ENCODE results near the gene CDKN1B.
"Not testable (repeated sequence)": the region's sequence is repeated elsewhere in the genome, so short reads cannot be mapped to it uniquely, and the experiment has no call there.

CDKN1B gene

GRCh38 chr12:12725086-12725955 lies 8.2 kb downstream of the CDKN1B start:
- DNase-seq: peak; percentile 79 to 80

DNA sequence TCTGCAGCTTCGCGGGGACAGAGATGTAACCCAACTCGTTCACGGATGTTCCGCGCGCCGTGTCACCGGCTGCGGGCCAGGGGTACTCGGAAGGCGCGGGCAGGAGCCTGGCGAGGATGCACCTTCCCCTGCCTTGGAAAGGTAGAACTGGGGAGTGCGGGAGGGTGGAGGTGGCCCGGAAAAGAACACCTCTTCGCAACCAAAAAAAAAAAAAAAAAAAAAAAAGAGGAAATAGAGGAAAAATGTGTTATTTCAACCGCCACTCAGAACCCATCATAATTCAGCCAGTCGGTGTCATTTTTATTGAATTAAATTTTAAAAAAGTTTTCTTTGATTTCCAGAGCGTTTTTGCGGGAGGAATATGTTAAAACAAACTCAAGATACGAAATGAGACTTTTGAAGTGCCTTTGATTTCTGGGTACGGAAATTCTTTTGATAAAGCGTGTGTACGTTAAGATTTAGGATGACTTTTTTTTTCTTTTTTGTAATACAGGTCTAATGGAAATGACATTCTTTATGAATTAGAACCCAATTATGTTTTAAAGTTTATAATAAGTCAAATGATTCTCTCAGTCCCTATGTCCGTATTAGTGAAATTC lies 8.9 kb downstream of the CDKN1B start:
- DNase-seq: no peak

- DNase-seq: no peak
These were observed 9.5 kb downstream of the CDKN1B start for GRCh38 chr12:12726555-12727093.

GRCh38 chr12:12731178-12731577 lies 14.0 kb downstream of the CDKN1B start:
- no peak for DNase-seq

DNA sequence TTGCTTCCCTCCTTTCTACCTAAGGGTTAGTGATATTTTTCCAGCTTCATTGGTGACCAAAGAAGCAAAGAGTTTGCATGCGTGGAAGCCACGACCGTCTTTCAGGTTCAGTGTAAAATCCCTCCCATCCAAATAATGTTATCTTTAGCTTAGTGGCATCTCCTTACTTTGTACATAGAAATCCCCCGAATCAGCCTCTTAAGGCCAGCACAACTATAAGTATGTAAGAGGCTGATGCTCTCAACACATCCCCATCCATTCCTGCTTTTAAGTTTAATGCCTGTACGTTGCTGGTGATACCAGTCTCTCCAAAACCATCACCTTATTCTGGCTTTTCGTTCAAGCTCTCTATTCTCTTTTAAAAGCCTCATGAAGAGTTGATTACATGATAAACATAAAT lies 14.6 kb downstream of the CDKN1B start:
- no peak for DNase-seq

DNA sequence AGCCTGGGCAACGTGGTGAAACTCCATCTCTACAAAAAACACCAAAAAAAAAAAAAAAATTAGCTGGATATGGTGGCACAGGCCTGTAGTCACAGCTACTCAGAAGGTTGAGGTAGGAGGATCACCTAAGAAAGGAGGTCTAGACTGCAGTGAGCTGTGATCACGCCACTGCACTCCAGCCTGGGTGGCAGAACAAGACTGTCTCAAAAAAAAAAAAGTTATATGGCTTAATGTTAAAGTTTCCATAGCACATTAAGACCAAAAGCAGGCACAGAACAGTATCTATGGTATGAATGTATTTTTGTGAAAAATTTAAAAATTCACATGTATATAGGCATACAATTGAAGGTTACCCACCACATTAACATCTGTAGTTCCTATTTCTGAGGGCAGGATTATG lies 15.9 kb downstream of the CDKN1B start:
- DNase-seq: no peak

- no peak for DNase-seq
These were observed 16.9 kb downstream of the CDKN1B start for GRCh38 chr12:12734054-12734453.

DNA sequence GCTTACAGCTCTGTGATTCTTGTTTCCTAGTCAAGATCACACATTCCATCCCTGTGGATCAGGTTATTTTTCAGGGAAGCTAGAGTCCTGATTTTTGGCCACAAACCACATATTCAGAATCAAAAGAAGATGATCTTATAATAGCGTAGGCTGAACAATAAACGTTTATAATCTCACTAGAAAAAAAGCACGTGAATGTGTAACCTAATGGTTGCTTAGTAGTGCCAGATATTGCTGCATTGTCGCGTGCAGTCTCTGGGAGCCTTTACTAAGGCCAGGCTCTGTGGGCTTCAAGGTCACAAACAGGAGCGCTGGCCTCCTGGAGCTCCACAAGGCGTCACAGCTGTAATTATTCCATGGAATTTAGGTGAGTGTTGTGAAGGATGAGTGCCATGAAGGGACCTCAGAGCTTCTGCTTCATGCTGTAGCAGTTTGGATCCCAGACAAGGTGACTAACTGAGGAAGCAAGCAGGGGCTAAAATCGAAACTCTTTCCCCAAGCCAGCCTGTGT lies 17.4 kb downstream of the CDKN1B start:
- DNase-seq: no peak

GRCh38 chr12:12735301-12735700 lies 18.1 kb downstream of the CDKN1B start:
- no peak for DNase-seq

DNA sequence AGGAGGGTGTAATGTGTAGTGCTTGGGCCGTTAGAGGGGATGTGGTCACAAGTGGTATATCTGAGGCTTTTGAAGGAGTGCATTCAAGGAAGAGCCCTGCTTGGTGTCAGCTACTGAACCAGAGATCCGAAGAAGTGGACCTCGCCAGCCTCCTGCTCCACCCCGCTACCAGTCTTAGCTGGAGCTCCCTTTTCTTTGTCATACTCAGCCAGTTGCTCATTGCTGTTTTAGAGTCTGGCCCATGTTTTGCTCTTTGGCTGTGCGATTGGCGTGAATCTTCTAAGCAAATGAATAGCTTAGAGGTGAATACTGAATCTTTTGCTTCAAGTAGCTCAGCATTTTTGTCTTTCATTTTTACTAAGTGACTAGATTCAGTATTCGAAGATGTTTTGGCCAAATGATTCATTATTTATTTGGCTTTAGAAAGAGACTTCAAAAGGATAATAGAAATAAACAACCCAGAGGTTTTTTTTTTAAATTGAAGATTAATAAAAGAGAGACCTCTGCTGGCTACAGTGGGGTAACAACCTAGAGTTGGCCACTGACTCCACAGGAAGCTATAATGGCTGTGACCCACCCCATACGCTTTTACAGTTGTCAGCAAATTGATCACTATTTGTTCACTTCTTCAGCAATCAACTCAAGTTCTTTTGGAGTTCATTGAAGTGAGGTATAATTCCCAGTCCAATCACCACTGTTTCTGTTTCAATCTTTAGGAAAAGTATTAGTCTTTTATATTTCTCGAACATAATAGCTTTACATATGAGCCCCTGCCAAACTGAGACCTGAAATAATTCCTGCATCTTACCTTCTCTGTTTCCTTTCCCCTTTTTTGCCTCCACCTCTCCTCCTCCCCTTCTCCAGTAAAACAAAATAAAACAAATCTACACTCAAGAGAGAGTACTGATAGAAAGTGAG lies 19.9 kb downstream of the CDKN1B start:
- peak; percentile 33 to 44 for DNase-seq

DNA sequence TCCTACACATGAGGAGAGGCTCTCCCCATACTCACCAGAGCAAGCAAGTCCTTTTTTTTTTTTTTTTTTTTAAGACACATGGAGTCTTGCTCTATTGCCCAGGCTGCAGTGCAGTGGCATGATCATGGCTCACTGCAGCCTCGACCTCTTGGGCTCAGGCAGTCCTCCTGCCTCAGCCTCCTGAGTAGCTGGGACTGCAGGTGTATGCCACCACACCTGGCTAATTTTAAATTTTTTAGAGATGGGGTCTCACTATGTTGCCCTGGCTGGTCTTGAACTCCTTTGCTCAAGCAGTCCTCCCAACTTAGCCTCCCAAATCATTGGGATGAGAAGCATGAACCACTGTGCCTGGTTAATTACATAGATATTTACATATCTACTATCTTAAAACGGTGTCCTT lies 21.0 kb downstream of the CDKN1B start:
- not testable (repeated sequence) for DNase-seq

DNA sequence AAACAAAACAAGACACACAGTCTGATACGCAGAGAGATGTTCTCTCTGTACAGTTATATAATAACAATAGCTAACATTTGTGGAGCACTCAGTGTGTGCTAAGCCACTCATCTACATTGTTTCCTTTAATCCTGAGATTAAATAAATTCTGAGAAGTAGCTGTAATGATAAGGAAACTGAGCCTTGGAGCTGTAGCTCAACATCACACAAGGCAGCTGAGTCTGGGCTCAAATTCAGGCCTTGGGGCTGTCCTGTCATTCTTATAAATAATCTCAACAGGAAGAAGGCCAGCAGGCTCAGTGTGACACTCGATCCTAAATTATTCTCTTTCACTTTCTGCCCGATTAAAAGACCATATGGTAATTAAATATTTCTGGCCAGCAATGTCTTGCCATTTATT lies 24.5 kb downstream of the CDKN1B start:
- no peak for DNase-seq

DNA sequence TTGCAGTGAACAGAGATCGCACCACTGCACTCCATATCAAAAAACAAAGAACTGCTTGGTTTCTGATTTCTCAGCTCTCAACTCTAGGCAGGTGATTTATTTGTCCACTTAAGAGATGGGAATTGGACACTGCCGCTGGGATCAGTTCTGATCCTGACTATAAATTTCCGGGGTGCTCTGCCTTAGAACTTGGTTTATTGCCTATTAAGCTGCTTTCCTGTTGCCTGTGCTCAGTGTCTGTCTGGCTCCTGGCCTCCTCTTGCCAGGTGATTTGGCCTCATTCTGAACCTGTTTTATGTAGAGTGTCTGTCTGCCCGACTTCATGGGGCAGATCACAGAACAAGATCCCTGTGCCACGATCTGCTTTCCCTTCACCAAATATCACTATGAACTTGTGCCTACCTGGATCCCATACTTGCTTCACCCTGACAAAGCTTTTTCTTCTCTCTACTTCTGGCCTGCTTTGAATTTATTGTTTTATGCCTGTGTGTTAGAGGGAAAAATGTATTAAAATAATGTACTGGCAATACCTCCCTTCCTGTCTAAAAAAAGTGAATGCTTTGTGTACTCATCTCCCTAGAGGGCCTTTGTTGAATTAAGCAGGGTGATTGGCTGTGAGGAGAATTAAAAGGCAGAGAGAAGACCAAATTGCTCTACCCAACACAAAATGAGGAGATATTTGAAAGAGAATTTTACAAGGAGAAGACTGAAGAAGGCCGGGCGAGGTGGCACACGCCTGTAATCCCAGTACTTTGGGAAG lies 27.6 kb downstream of the CDKN1B start:
- no peak for DNase-seq

- no peak for DNase-seq
These were observed 28.5 kb downstream of the CDKN1B start for GRCh38 chr12:12745576-12746211.

DNA sequence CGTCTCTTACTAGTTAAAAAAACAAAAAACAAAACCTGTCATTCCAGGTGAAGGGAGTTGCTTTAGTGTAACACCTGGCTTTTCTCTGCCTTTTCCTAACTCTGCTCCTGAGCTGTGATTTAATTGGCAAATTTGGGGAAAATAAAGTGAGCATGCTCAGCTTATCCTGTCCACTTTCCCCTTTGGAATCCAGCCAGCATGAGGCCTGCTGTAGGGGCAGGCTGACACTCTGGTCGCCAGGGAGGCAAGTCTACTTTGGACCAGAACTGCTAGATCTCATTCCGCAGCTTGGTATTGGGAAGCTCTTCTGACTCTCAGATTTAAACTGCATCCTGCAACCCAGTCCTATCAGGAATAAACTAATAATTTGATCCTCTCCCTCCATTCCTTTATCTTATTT lies 30.1 kb downstream of the CDKN1B start:
- no peak for DNase-seq

DNA sequence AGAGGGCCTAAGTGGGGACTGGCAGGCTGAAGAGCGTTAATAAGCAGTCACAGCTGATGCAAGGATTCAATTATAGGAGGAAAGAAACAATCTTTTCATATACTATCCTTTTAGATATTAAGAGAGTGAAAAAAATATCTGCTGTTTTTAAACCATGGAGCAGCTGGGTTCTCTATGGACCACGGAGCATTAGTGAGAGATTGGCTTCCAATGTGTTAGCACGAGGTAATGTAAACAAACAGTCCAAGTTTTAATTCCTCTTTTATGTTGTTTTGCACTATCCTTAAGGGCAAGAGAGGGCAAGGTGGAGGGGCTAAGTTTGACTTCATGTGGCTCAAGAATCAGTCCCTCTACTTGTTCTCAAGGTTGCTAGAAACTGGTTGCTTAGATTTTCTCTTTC lies 30.9 kb downstream of the CDKN1B start:
- no peak for DNase-seq

DNA sequence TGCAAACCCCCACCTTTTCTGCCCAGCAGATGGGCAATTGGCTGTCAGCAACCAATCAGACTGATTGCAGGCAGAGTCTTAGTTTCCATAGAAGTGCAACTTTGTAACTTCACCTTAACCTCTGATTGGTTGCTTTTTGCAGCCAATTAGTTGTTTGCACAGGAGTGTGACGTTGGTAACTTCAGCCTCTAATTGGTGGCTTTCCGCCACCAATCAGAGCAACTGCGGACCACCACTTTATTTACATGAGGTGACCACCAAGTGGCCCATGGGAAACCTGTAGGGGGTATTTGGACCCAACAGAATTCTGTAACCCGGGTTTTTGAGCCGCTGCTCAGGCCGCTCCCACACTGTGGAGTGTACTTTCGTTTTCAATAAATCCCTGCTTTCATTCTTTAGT lies 32.3 kb downstream of the CDKN1B start:
- no peak for DNase-seq

DNA sequence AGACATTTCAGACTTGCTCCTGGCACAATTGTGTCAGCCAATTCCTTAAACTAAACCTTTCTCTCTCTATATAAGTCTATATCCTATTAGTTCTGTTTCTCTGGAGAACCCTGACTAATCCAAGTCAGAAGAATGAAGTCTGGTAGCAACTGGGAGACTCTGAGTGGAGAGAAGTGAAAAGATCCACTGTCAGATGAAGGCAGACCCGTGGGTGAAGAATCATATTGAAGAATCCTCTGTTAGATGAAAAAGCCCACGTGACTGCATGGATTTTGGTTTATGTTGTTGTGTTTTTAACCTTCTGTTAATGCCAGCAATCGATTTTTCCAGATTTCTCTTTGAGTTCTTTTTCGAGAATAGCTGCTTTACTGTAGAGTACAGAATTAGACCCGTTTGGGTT lies 38.8 kb downstream of the CDKN1B start:
- no peak for DNase-seq

- no peak for DNase-seq
These were observed 40.0 kb downstream of the CDKN1B start for GRCh38 chr12:12757121-12757520.

- DNase-seq: no peak
These were observed 42.2 kb downstream of the CDKN1B start for GRCh38 chr12:12759234-12759915.

- DNase-seq: no peak
These were observed 47.7 kb downstream of the CDKN1B start for GRCh38 chr12:12764824-12765223.
